Measurements from ENCODE around the gene UBE2D1.

Gene UBE2D1

GRCh38 chr10:58382489-58382995 lies 47.7 kb downstream of the UBE2D1 start:
- TF ChIP-seq POLR2A (IDR thresholded peaks at IDR 0.05; ENCODE audit: low read depth, low read length) = no peak
- FAIRE-seq (no peak), DNase-seq (ENCODE audit: insufficient read length, low spot score) (no peak)

GRCh38 chr10:58384095-58384494 lies 49.3 kb downstream of the UBE2D1 start:
- FAIRE-seq = no peak
- no peak for TF ChIP-seq POLR2A (IDR thresholded peaks at IDR 0.05; ENCODE audit: low read depth, low read length)
- DNase-seq (ENCODE audit: insufficient read length, low spot score) = no peak

- DNase-seq (ENCODE audit: insufficient read length, low spot score) (no peak), FAIRE-seq (no peak)
- no peak for TF ChIP-seq POLR2A (IDR thresholded peaks at IDR 0.05; ENCODE audit: low read depth, low read length)
Measured at GRCh38 chr10:58384544-58384998, 49.8 kb downstream of the UBE2D1 start.

- FAIRE-seq = peak; percentile 95
- peak; percentile 86 for TF ChIP-seq POLR2A (IDR thresholded peaks at IDR 0.05; ENCODE audit: low read depth, low read length)
- DNase-seq (ENCODE audit: insufficient read length, low spot score) = peak; percentile 87
Measured at GRCh38 chr10:58384999-58385783, 50.4 kb downstream of the UBE2D1 start, which contains the start of gene TFAM. Gene TFAM, plus strand, starts transcription at chr10:58385410. Its CDS starts 138 bp downstream, at chr10:58385548.

GRCh38 chr10:58385784-58386112 lies 50.9 kb downstream of the UBE2D1 start:
- FAIRE-seq = no peak
- TF ChIP-seq POLR2A (IDR thresholded peaks at IDR 0.05; ENCODE audit: low read depth, low read length) = no peak
- peak; percentile 51 for DNase-seq (ENCODE audit: insufficient read length, low spot score)

- DNase-seq (ENCODE audit: insufficient read length, low spot score) (no peak), FAIRE-seq (peak; percentile 78)
- no peak for TF ChIP-seq POLR2A (IDR thresholded peaks at IDR 0.05; ENCODE audit: low read depth, low read length)
Measured at GRCh38 chr10:58389024-58389423, 54.2 kb downstream of the UBE2D1 start.

- no peak for TF ChIP-seq POLR2A (IDR thresholded peaks at IDR 0.05; ENCODE audit: low read depth, low read length)
- FAIRE-seq = peak; percentile 65
- DNase-seq (ENCODE audit: insufficient read length, low spot score) = no peak
Measured at GRCh38 chr10:58393317-58393716, 58.5 kb downstream of the UBE2D1 start.

- no peak for TF ChIP-seq POLR2A (IDR thresholded peaks at IDR 0.05; ENCODE audit: low read depth, low read length)
Measured at GRCh38 chr10:58394471-58394870, 59.7 kb downstream of the UBE2D1 start.

GRCh38 chr10:58396057-58396456 lies 61.3 kb downstream of the UBE2D1 start:
- FAIRE-seq (peak; percentile 6), DNase-seq (ENCODE audit: insufficient read length, low spot score) (no peak)
- TF ChIP-seq POLR2A (IDR thresholded peaks at IDR 0.05; ENCODE audit: low read depth, low read length) = no peak

More at GRCh38 chr10:58394471-58394870, 59.7 kb downstream of the UBE2D1 start:
- DNase-seq (ENCODE audit: insufficient read length, low spot score) (no peak), FAIRE-seq (no peak)

GRCh38 chr10:58397830-58398229 lies 63.0 kb downstream of the UBE2D1 start:
- DNase-seq (ENCODE audit: insufficient read length, low spot score) (no peak), FAIRE-seq (no peak)
- no peak for TF ChIP-seq POLR2A (IDR thresholded peaks at IDR 0.05; ENCODE audit: low read depth, low read length)

GRCh38 chr10:58399410-58399809 lies 64.6 kb downstream of the UBE2D1 start:
- DNase-seq (ENCODE audit: insufficient read length, low spot score) = no peak
- TF ChIP-seq POLR2A (IDR thresholded peaks at IDR 0.05; ENCODE audit: low read depth, low read length) = no peak
- FAIRE-seq = peak; percentile 86

- DNase-seq (ENCODE audit: insufficient read length, low spot score) (no peak), FAIRE-seq (peak; percentile 94)
- TF ChIP-seq POLR2A (IDR thresholded peaks at IDR 0.05; ENCODE audit: low read depth, low read length) = no peak
Measured at GRCh38 chr10:58400609-58401008, 65.8 kb downstream of the UBE2D1 start.

- DNase-seq (ENCODE audit: insufficient read length, low spot score) = no peak
- peak; percentile 33 for FAIRE-seq
Measured at GRCh38 chr10:58404001-58404400, 69.2 kb downstream of the UBE2D1 start.

GRCh38 chr10:58409956-58410610 lies 75.3 kb downstream of the UBE2D1 start:
- TF ChIP-seq POLR2A (IDR thresholded peaks at IDR 0.05; ENCODE audit: low read depth, low read length) = no peak
- DNase-seq (ENCODE audit: insufficient read length, low spot score) (no peak), FAIRE-seq (no peak)

More at GRCh38 chr10:58404001-58404400, 69.2 kb downstream of the UBE2D1 start:
- no peak for TF ChIP-seq POLR2A (IDR thresholded peaks at IDR 0.05; ENCODE audit: low read depth, low read length)
